GM19467 (cell line): Measurements from ENCODE around the gene SGCG.
"Not testable (repeated sequence)": the region's sequence is repeated elsewhere in the genome, so short reads cannot be mapped to it uniquely, and the experiment has no call there.

Experiments
- ATAC-seq: cut with Tn5 transposase; IDR thresholded peaks from one replicate; pipeline ENCODE4 v1.9.1; 2021; ENCODE audit warnings: mild to moderate bottlenecking, moderate library complexity; ENCODE audit not compliant: unreplicated experiment

Gene SGCG, protein sequence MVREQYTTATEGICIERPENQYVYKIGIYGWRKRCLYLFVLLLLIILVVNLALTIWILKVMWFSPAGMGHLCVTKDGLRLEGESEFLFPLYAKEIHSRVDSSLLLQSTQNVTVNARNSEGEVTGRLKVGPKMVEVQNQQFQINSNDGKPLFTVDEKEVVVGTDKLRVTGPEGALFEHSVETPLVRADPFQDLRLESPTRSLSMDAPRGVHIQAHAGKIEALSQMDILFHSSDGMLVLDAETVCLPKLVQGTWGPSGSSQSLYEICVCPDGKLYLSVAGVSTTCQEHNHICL

DNA sequence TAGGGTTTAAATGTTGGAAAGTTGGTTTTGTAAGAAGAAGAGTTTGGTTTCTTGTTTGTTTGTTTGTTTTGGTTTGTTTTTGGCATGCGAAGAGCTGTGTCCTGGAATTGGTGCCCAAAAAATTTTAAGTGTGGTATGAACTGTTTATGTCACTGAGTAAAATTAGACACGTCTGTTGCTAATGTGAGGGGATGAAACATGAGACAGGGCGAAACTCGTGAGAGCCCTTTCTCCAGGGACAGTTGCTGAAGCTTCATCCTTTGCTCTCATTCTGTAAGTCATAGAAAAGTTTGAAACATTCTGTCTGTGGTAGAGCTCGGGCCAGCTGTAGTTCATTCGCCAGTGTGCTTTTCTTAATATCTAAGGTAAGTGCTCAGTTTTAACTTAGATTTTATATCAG, at the start of gene SGCG:
TSS of gene SGCG (plus strand) at position 269 of the 400 bp plus-strand sequence. CDS start 22,716 bp downstream, outside the sequence.
- ATAC-seq, result no peak

DNA sequence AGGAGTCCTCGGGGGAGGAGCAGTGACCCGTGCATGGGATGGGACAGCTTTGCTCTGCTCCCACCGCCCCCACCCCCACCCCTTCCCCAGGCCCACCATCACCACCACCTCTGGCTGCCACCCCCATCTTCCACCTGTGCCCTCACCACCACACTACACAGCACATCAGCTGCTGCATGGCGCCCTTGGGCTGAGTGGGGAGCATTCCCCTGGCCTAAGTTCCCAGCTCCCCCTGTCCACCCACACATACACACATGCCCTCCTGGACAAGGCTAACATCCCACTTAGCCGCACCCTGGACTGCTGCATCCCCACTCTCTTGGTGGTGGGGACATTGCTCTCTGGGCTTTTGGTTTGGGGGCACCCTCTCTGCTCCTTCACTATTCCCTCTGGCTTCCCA, 46.2 kb upstream of the SGCG start:
- ATAC-seq, result no peak

DNA sequence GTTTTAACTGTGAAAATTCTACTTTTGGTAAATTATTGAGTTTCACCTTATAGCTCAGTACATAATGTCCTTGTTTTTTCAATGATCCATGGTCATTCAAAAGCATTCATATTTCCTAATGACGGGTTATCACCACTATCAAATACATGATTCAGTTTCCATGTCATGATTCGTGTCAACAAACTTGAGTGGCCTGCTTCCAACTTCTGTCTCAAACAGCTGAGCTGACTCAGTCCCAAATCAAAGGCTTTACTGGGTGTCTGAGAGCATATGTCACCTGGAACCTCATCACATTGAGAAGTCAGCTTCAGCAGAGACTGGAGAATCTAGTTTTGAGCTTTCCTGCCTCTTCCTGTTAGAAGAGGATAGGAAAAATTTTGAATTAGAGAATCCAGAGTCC, 40.3 kb upstream of the SGCG start:
- no peak for ATAC-seq

DNA sequence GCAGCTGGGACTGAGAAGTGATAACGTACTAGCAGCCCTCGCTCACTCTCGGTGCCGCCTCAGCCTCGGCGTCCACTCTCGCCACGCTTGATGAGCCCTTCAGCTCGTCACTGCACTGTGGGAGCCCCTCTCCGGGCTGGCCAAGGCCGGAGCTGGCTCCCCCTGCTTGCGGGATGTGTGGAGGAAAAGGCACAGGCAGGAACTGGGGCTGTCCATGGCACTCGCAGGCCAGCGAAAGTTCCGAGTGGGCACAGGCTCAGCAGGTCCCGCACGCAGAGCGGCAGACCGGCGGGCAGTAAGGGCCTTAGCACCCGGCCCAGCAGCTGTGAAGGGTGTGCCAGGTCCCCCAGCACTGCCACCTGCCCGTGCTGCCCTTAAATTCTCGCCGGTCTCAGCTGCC, 38.8 kb upstream of the SGCG start:
- ATAC-seq, result no peak

DNA sequence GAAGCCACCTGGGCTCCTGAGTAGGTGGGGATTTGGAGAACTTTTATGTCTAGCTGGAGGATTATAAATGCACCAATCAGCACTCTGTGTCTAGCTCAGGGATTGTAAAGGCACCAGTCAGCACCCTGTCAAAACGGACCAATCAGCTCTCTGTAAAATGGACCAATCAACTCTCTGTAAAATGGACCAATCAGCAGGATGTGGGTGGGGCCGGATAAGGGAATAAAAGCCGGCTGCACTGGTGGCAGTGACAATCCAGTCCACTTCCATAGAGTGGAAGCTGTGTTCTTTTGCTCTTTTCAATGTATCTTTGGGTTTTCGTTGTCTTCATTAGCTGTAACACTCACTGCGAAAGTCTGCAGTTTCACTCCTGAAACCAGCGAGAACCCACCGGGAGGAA, 38.2 kb upstream of the SGCG start:
- not testable (repeated sequence) for ATAC-seq

DNA sequence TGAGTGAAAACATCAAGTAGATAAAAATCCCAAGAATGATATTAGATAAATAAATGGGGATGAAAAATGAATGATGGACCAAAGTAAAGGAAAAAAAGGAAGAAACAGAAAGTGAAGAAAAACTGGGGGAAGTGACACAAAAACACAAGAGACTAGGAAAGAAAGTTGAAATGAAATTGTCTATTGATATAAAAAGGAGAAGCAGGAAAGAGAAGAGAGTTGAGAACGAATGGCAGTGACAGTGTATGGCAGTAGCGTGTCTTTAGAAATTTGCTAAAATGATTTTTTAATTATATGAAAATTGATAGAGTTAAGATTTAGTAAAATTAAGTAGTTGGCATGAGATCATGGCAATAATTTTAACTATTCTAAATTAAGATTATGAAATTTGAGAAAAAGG, 36.3 kb upstream of the SGCG start:
- ATAC-seq, result no peak

DNA sequence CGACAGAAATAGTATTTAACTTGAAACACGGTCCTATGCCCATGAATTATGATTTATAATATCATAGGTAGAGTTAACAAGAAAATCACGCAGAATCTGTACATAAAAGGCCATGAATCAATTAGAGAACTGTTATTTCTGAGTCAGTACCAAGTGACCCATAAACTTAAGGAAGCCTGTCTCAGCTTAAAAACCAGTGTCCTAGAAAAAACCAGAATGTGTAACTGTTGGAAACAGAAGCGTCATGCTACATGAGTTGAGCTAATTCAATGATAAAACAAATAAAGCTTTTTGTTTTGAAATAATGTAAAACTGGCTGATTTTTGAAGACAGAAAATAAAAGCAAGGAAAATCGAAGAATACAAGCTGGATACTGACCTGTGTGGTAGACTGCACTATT, 34.8 kb upstream of the SGCG start:
- no peak for ATAC-seq

DNA sequence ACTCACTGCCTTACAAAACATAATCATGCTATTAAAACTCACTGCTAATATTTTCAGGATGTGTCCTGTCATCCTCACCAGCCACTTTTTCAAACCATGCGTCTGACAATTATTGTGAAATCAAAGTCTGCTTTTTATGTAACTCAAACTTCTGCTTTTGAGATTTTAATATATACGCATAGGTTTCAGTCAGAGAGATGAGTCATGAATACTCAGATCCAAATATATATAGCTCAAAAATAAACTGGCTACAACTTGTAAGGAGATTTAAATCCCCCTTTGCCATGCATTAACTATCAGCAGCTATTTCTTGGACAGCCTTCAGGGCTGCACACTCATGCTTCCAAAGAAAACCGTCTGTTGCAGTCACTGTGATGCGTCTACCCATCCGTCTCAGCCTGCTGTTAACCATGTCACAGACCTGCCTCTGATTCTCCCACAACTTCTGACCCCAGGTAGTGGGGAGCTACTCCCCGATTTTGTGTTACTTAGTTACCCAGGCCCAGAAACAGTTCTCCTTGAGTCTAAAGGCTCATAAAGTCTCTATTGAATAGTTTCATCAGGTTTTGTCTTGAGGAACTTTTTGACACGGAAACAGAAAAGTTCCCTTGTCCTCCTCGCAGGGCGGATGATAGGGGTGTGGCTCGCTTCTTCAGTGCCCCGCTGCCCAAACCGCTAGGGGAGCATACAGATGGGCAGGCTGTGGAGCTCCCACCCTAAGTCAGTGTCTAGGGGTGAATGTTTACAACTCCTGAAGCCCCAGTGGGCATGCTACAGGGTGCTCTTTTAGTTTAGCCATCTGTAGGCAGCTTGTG, 33.8 kb upstream of the SGCG start:
- no peak for ATAC-seq

DNA sequence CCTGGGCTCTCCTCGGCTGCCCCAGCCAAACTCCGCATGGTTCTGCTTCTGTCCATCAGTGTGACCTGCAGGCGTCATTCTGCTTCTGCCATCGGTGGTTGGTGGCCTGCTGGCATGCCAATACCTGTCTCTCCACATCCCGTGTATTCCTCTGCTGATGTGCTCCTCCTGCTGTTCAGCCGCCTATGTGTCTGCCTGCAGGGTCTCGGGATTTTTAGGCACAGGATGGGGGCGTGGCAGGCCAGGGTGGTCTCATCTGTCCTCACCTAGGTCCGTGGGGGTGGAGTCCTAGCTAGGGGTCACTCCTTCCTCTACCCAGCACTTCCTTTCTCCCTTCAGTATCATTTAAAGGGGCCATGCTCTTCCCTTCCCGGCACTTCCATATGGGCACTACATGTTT, 33.0 kb upstream of the SGCG start:
- no peak for ATAC-seq

DNA sequence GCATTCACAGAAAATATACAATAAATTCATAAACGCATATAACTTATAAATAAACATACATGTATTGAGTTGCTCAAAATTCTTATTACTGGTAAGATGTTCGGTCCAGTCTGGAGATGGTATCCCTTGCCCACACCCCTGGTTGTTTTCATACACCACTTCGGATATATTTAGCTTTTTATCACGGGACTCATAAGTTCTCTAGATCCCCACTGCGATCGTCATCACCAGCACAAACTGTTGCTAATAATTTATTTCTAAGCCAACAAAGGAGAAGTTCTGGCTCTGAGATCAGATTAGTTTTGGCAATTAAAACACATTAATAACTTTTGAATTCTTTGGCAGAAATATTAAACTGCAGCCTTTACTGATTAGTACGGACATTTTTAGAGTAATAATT, 23.0 kb upstream of the SGCG start:
- no peak for ATAC-seq

DNA sequence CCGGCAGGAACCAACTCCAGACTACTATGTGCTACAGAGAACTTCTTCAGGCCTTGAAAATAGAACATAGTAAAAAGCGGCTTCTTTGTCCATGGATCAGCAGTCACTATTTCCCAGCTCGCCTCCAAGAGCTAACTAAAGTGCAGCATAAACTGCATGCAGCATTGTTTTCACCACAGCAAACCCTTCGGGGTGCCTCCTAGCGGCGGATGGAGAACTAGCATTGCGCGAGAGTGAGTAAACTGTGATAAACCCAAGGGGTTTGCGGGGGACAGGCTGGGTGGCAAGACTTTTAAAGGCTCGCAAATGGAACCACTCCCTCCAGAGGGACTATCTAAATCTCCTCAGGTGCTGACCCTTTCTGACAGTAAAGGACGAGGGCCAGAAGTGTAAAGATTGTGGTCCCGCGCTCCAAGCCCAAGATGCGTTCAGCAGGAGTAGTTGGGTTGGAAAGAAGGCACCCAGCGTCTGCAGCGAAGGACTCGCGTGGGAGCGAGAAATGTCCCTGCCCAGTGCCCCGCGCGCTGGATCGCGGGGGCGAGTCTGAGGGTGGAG, 21.5 kb upstream of the SGCG start:
- ATAC-seq, result peak; percentile 59

DNA sequence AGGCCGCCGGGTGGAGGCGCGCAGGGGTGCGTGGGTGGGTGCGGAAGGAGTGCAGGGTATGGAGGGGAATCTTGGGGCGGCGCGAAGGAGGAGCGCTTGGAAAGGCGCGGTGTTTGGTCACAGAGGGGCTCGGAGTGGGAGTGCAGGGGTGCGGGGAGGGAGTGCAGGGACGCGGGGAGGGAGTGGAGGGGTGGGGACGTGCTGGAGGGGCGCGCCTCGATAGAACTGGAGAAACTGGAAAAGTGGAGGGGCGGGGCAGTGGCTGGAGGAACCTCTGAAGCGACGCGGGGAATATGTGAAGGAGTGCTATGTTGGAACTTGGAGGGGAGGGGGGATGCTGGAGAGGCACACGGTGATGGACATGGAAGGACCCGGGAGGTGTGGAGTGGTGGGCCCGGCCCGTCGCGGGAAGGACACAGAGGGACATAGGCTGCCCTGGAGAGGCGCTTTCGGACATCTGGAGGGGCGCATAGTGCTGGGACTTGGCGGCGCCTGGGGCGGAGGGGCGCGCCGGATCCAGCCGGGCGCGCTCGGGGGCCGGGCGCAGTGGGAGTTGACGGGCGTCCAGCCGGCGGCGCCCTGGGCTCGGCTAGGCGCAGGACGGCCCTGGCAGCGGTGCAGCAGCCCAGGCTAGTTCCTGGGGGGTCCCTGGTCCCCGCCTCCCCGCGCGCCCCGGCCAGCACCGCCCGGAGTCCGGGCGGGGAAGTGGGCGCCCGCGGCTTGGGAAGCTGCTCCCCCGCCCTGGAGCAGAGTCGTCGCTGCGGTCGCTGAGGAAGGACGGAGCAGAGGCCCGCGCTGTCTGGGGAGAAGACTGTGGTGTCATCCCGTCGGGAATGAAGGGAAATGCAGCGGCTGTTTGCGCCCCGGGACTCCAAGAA, 20.8 kb upstream of the SGCG start:
- ATAC-seq, result no peak

DNA sequence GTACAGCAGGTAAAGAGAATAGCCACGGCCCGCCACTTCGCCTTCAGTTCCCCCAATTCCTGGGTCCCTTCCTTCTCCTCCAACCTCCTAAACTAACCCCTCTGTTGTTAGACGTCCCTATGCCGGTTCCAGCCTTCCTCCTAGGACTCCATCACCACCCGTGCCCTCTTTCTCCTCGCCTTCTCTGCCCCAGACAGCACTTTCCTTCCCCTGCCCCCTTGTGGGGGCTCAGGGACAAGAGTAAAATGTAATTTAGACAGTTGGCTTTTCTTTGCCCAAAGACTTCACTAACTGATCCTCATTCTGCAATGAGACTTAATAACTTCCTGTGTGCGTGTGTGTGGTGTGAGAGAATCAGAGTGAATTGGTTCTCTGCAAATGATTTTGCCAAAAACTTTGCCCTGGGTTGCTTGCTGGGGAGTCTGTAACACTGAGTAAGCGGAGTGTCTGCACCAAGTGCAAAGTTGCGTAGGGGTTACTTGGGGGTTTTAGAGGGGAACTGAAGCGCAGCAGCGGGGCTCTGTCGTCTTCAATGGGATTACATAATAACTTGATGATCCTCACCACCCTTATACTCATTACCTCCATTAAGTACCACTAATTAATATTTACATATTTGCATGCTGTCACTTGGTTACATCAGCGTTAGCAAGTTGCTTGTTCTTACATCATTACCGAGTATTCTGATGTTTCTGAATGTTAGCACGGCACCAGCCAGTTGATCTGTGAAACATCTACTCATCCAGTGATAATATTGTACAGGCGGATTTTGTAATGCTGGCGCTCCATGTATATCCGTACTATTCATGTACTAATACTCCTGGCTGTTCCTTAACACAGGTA, 19.9 kb upstream of the SGCG start:
- ATAC-seq, result no peak

DNA sequence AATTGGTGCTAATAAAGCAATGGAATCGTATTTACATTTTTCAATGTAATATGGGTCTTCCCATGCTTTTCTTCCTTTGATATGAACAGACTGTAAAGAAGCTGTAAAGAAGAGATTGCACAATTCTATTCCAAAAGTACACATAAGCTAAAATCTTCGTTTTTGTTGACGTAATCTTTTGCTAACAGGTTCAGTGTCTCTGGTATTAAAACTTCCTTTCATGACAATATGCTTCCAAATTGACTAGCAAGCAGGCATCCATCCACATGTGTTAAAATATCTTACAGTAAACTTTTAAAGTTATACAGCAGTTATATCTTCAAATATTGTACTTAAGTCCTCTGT, 19.3 kb upstream of the SGCG start:
- no peak for ATAC-seq

DNA sequence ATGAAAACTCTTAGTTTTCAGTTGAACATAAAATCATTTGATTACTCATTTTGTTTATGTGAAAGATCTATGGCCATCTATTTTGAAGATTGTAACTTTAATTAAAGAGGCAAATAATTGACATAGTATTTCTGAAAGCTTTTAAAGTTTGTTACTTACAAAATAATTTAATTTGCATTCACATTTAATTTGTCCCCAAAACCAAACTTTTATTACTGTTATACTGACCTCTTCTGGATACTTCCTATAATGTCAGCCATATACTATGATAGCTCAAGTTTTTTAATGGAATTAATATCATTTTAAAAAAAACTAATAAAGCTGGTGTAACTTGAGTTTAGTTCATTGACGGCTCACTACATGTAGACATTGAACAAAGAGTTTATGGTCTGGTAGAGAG, 4.9 kb upstream of the SGCG start:
- ATAC-seq, result no peak

DNA sequence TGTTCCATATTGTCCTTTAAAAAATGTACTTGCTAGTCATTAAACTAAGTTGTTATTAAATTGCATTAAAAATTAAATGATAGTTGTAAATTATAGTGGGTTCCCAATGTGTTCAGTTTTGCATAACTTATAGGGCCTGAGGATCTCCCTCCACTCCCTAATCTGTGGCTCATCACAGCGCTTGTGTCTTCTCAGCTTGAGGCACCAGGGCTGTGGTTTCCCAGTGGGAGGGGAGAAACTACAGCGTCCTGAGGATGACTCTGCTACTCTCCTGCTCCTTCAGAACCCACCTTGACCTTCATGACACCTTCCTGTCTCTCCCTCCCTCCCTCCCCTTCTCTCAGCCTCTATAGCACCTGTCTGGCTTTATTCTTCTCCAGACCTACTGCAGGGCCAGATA, 1.4 kb downstream of the SGCG start:
- no peak for ATAC-seq

DNA sequence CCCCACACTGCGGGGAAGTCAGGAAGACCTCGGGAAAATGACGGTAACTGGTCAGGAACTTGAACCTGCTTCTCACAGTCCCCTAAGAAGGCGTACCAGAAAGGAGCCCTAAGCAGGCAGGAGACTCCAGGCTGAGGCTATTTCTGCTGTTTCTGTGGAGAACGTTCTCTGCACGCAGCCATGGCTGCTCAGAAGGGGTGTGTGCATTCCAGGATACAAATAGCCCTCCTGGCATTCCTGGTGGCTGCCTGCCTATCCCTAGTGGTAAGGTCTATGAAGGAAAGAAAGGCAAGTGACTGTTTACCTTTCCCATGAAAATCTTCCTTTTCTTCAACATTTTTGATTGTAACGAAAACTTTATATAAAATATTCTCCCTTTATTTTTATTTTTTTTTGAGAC, 2.5 kb downstream of the SGCG start:
- no peak for ATAC-seq

DNA sequence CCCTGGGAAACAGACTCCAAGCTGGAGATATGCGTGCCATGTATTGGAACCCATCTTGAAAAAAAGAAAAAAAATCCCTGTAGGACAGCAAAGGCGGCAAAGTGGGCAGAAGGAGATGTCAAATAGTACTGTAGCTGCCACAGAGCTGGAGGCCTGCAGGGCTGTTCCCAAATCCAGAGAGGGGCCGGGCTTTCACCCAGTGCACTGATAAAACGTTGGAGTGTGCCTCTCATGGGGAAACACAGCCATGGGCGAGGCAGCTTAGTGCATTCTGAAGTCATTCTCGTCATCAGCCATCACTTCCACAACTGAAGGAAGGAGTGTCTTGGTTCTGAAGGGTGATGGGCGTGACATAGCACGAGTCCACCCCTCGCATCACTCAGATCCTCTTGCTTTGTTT, 4.8 kb downstream of the SGCG start:
- no peak for ATAC-seq

DNA sequence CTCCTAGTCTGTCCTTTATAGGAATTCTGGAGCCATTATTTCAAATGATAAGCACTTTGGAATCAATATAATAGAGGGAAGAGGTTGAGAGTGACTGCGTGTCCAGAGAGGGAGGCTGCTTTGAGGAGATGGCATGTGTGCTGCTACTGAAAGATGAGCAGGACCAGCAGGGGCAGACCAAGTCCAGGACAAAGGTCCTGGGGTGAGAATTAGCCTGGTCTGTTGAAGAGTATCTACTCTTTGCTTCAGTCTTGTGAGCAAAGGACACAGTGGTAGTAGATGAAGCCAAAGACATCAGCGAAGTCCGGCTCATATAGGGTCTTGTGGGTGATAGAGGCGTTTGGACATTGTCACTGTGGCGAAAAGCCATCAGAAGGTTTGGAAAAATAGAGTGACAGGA, 21.1 kb downstream of the SGCG start:
- ATAC-seq, result no peak

DNA sequence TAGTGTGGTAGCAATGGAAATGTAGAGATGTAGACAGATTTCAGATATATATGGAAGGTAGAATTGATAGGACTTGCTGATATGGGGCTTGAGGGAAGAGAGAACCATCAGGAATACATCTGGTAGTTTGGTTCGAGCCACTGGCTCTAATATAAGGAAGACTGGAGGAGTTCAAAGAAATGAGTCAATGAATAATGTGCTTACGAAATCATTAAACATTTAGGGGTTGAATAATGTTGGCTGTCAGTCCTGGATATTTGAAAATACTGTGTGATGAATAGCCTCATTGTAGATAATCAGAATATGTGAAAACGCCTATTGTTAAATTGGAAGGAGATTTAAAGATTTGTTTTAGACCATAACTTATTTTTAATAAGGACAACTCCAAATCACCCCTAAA, 21.6 kb downstream of the SGCG start:
- ATAC-seq, result no peak
